Caco-2 (cell line): ENCODE data around the gene KRTAP25-1. TPM values are rescaled to one million over a fixed set of nuclear protein-coding genes. Genes with fewer than 3 reads are reported as not detected.

ENCODE experiments used
- BruUV-seq: library from RNA; stranded (reverse); fragments of 400-500 nt; replicated peaks from 2 replicates; lab custom pipeline; 2021; lab: Mats Ljungman, UMichigan
- CTCF ChIA-PET: fragments of 300-600 bp; sonication (Branson Sonifier 250); formaldehyde crosslinking; loops from one replicate; lab custom pipeline; 2022; ENCODE audit warnings: antibody characterized with exemption; lab: Charles Lee
- POLR2A ChIA-PET: fragments of 300-600 bp; sonication (Branson Sonifier 250); formaldehyde crosslinking; loops from one replicate; lab custom pipeline; 2022; ENCODE audit warnings: antibody characterized with exemption; lab: Charles Lee
- DNase-seq, 2 experiments: peaks; one replicate each; pipeline versions ENCODE4 v3.0.0 to v3.0.0-alpha.2; 2020 to 2022
- H3K27me3 ChIP-seq: replicated peaks from 2 replicates; pipeline ENCODE4 v1.6.0; 2011; ENCODE audit warnings: low read length; ENCODE audit not compliant: control insufficient read depth, insufficient read depth
- H3K36me3 ChIP-seq: 2 replicates; pipeline ENCODE4 v1.5.1; 2011; ENCODE audit warnings: low read length; ENCODE audit not compliant: control insufficient read depth, insufficient read depth
- H3K4me1 ChIP-seq: fragments of 250-450 bp; sonication (Bioruptor Pico); 2 replicates; pipeline ENCODE4 v1.5.1; 2020; ENCODE audit warnings: mild to moderate bottlenecking
- H3K4me3 ChIP-seq: 2 replicates; pipeline ENCODE4 v1.5.1; 2011; ENCODE audit warnings: low read depth, mild to moderate bottlenecking, control low read depth, low read length
- H3K9me3 ChIP-seq: fragments of 250-450 bp; sonication (Bioruptor Pico); 2 replicates; pipeline ENCODE4 v1.5.1; 2020; ENCODE audit warnings: mild to moderate bottlenecking, moderate library complexity
- H3K27ac Mint-ChIP-seq: one replicate; pipeline ENCODE4 v1.8.0; 2022; ENCODE audit warnings: mixed read lengths; ENCODE audit not compliant: unreplicated experiment
- H3K27me3 Mint-ChIP-seq: one replicate; pipeline ENCODE4 v1.8.0; 2022; ENCODE audit warnings: mixed read lengths; ENCODE audit not compliant: insufficient read depth, unreplicated experiment
- H3K36me3 Mint-ChIP-seq: one replicate; pipeline ENCODE4 v1.8.0; 2022; ENCODE audit warnings: mild to moderate bottlenecking, mixed read lengths; ENCODE audit not compliant: insufficient read depth, unreplicated experiment
- H3K4me1 Mint-ChIP-seq: one replicate; pipeline ENCODE4 v1.8.0; 2022; ENCODE audit warnings: low read depth, mixed read lengths; ENCODE audit not compliant: unreplicated experiment
- H3K4me3 Mint-ChIP-seq: one replicate; pipeline ENCODE4 v1.8.0; 2022; ENCODE audit warnings: mild to moderate bottlenecking, moderate library complexity, mixed read lengths; ENCODE audit not compliant: unreplicated experiment
- H3K9me3 Mint-ChIP-seq: one replicate; pipeline ENCODE4 v1.8.0; 2022; ENCODE audit warnings: mixed read lengths; ENCODE audit not compliant: unreplicated experiment
- intact Hi-C: fragments of 100-400 bp; cut with micrococcal nuclease; formaldehyde crosslinking; loops from one replicate; pipeline ENCODE4 v1.10.0; 2022; ENCODE audit not compliant: unreplicated experiment
- total RNA-seq: library from RNA; stranded (reverse); gene quantifications from 2 replicates; pipeline ENCODE4 v1.2.3, GENCODE V29; 2022
- TF ChIP-seq, protein P1 (sequence below), 2 experiments: fragments of 200-600 bp in 1 of 2; IDR thresholded peaks; 1 replicate in 1 of 2; 2 replicates in 1 of 2; pipeline versions ENCODE4 v1.5.1 to v1.8.0; 2011 to 2022; ENCODE audit warnings: antibody characterized with exemption in 1 of 2, control low read depth in 1 of 2, inconsistent platforms in 1 of 2, low read depth in 1 of 2, low read length in 1 of 2, mild to moderate bottlenecking in 1 of 2, moderate library complexity in 1 of 2; ENCODE audit not compliant: insufficient read depth in 1 of 2, severe bottlenecking in 1 of 2, unreplicated experiment in 1 of 2

The KRTAP25-1 gene
- total RNA-seq, 1 experiment from 2014 or later: not detected

DNA sequence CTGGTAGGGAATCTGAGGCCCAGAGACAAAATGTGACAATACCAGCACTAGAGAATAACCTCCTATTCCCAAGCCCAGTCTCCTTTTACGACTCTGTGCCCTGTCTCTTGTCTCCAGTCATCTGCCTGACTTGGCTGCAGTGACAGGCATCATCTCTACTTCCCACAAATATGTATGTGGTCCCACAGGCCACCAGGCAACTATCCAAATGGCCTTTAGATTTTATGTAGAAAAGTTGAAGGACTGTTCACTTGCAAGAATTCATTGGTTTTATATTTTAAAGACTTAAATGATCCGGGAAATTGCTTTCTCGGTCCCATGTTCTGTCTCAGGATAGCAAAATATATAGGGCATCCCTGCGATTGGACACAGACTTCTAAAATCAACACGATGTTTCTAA, 18.2 kb downstream of the KRTAP25-1 start:
- no TSS peak for BruUV-seq
- H3K4me1 ChIP-seq: peaks cover 51% of the 10 kb centered on the region
- intact Hi-C loops: no loop called here
- H3K27me3 ChIP-seq: no peaks in the 10 kb centered on the region
- peaks cover 6% of the 10 kb centered on the region for H3K36me3 Mint-ChIP-seq
- no peak overlapping the region for H3K4me3 Mint-ChIP-seq
- no peak overlapping the region for H3K27ac Mint-ChIP-seq
- TF ChIP-seq, protein P1, sequence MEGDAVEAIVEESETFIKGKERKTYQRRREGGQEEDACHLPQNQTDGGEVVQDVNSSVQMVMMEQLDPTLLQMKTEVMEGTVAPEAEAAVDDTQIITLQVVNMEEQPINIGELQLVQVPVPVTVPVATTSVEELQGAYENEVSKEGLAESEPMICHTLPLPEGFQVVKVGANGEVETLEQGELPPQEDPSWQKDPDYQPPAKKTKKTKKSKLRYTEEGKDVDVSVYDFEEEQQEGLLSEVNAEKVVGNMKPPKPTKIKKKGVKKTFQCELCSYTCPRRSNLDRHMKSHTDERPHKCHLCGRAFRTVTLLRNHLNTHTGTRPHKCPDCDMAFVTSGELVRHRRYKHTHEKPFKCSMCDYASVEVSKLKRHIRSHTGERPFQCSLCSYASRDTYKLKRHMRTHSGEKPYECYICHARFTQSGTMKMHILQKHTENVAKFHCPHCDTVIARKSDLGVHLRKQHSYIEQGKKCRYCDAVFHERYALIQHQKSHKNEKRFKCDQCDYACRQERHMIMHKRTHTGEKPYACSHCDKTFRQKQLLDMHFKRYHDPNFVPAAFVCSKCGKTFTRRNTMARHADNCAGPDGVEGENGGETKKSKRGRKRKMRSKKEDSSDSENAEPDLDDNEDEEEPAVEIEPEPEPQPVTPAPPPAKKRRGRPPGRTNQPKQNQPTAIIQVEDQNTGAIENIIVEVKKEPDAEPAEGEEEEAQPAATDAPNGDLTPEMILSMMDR (IDR thresholded peaks at IDR 0.05; ENCODE audit: insufficient read depth in 1 of 2, low read depth in 1 of 2, low read length in 1 of 2, severe bottlenecking in 1 of 2, unreplicated experiment in 1 of 2): no peak
- no peaks in the 10 kb centered on the region for H3K36me3 ChIP-seq
- ChIA-PET CTCF (no interaction called here), POLR2A (no interaction called here)
- no peaks in the 10 kb centered on the region for H3K27me3 Mint-ChIP-seq
- peaks cover 3% of the 10 kb centered on the region; the same call in 1 of the 2 replicates for H3K9me3 ChIP-seq
- no peak for DNase-seq
- no peak overlapping the region for H3K4me3 ChIP-seq
- peaks cover 31% of the 10 kb centered on the region for H3K4me1 Mint-ChIP-seq
- H3K9me3 Mint-ChIP-seq: no peaks in the 10 kb centered on the region

GRCh38 chr21:30269803-30270530, 19.3 kb downstream of the KRTAP25-1 start:
- POLR2A ChIA-PET: no interaction called here
- TF ChIP-seq, protein P1 (IDR thresholded peaks at IDR 0.05; ENCODE audit: insufficient read depth in 1 of 2, low read depth in 1 of 2, low read length in 1 of 2, severe bottlenecking in 1 of 2, unreplicated experiment in 1 of 2): no peak
- Histone ChIP-seq H3K4me3 (no peak overlapping the region), H3K9me3 (peaks cover 3% of the 10 kb centered on the region; the same call in 1 of the 2 replicates), H3K36me3 (no peaks in the 10 kb centered on the region), H3K4me1 (peaks cover 51% of the 10 kb centered on the region), H3K27me3 (no peaks in the 10 kb centered on the region)
- H3K9me3 Mint-ChIP-seq: no peaks in the 10 kb centered on the region
- peaks cover 6% of the 10 kb centered on the region for H3K36me3 Mint-ChIP-seq
- H3K4me1 Mint-ChIP-seq: peaks cover 31% of the 10 kb centered on the region
- peak in 1 of 2 experiments; percentile 4 for DNase-seq
- peak overlapping the region; percentile 73 for H3K27ac Mint-ChIP-seq
- H3K4me3 Mint-ChIP-seq: peak overlapping the region; percentile 2
- CTCF ChIA-PET: no interaction called here
- BruUV-seq: no TSS peak
- intact Hi-C loops: no loop called here
- H3K27me3 Mint-ChIP-seq: no peaks in the 10 kb centered on the region

DNA sequence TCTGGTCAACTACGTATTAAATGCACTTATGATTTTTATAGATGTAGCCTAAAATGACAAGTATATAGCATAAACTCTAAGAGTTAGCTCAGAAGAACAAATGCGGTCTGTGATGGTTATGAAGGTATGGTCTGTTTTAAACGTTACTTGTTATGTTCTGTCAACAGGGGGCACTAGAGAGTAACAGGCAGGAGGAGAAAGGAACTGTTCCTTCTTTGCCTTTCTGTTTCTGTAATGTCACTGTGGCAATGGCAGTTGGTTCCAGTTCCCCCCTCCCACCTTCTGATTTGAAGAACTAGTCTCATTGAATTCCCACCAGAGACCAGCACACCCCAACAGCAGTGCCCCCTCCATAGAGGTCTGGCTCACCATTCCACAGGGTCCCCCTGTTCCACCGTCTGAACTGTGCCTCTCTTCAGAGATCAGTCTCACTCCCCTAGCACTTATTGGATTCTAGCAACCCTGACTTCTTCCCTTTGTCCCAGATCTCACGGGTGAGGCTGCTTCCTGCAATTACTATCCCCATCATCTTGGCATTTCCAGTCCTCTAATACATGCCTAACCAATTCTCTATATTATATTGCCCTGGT, 20.6 kb downstream of the KRTAP25-1 start:
- no peak for DNase-seq
- no peaks in the 10 kb centered on the region for H3K27me3 ChIP-seq
- BruUV-seq: no TSS peak
- ChIA-PET CTCF (no interaction called here), POLR2A (no interaction called here)
- intact Hi-C loops: no loop called here
- peaks cover 31% of the 10 kb centered on the region for H3K4me1 Mint-ChIP-seq
- no peak overlapping the region for H3K4me3 ChIP-seq
- H3K4me3 Mint-ChIP-seq: peak overlapping the region; percentile 15
- TF ChIP-seq, protein P1 (IDR thresholded peaks at IDR 0.05; ENCODE audit: insufficient read depth in 1 of 2, low read depth in 1 of 2, low read length in 1 of 2, severe bottlenecking in 1 of 2, unreplicated experiment in 1 of 2): peak in 1 of 2 experiments; percentile 24
- H3K9me3 ChIP-seq: peaks cover 3% of the 10 kb centered on the region; the same call in 1 of the 2 replicates
- peak overlapping the region; percentile 73 for H3K27ac Mint-ChIP-seq
- peaks cover 7% of the 10 kb centered on the region for H3K9me3 Mint-ChIP-seq
- H3K27me3 Mint-ChIP-seq: no peaks in the 10 kb centered on the region
- H3K4me1 ChIP-seq: peaks cover 51% of the 10 kb centered on the region
- no peaks in the 10 kb centered on the region for H3K36me3 ChIP-seq
- H3K36me3 Mint-ChIP-seq: peaks cover 6% of the 10 kb centered on the region
